SJSA1 (cell line): ENCODE results near the gene MMP7. TPM values are rescaled to one million over a fixed set of nuclear protein-coding genes. Genes with fewer than 3 reads are reported as not detected.
"Not testable (repeated sequence)": the region's sequence is repeated elsewhere in the genome, so short reads cannot be mapped to it uniquely, and the experiment has no call there.

Experiments
- DNase-seq, 2 experiments: peaks; one replicate each; pipeline ENCODE4 v3.0.0-alpha.2; 2015 to 2020; ENCODE audit warnings: low spot score in 2 of 2, low read depth in 1 of 2
- H3K27ac ChIP-seq: fragments of 250-450 bp; sonication (Bioruptor Pico); 2 replicates; pipeline ENCODE4 v1.5.1; 2020; ENCODE audit warnings: mild to moderate bottlenecking, moderate library complexity
- H3K27me3 ChIP-seq: fragments of 250-450 bp; sonication (Bioruptor Pico); replicated peaks from 2 replicates; pipeline ENCODE4 v1.5.1; 2020; ENCODE audit warnings: mild to moderate bottlenecking, moderate library complexity
- H3K36me3 ChIP-seq: fragments of 250-450 bp; sonication (Bioruptor Pico); 2 replicates; pipeline ENCODE4 v1.5.1; 2020; ENCODE audit warnings: mild to moderate bottlenecking
- H3K4me1 ChIP-seq: fragments of 250-450 bp; sonication (Bioruptor Pico); replicated peaks from 2 replicates; pipeline ENCODE4 v1.6.1; 2021; ENCODE audit warnings: mild to moderate bottlenecking
- H3K4me3 ChIP-seq: fragments of 250-450 bp; sonication (Bioruptor Pico); 2 replicates; pipeline ENCODE4 v1.5.1; 2020; ENCODE audit warnings: mild to moderate bottlenecking
- H3K9me3 ChIP-seq: fragments of 250-450 bp; sonication (Bioruptor Pico); replicated peaks from 2 replicates; pipeline ENCODE4 v1.5.1; 2020; ENCODE audit warnings: mild to moderate bottlenecking
- total RNA-seq: library from RNA; depleted of rRNA; stranded (reverse); fragments of >200 nt; shearing (Covaris generic); gene quantifications from 2 replicates; pipeline ENCODE4 v1.2.3, GENCODE V29; 2014

Gene MMP7
- total RNA-seq, 1 experiment from 2014 or later, result 0.34 TPM

DNA sequence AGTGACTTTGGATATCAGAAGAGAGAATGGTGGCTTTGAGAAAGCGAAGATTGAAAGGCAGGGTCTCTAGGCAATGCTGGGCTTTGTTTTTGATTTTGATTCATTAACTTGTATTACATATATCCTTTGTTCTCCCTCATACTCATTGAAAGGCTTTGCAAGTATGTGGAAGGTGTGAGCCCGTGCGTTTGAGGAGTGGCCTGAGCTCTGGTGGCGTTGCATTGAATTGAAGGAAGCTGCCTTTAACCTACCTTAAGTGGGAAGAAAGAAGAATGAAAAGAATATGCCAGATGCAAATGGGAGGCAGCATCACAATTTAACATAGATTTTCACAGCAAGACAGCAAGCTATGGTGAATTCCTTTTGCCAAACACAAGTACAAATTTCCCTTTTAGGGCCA lies 6.7 kb downstream of the MMP7 start:
- Histone ChIP-seq H3K4me3 (no peak overlapping the region), H3K36me3 (no peaks in the 10 kb centered on the region), H3K27ac (no peak overlapping the region), H3K27me3 (no peaks in the 10 kb centered on the region), H3K9me3 (no peaks in the 10 kb centered on the region), H3K4me1 (peaks cover 16% of the 10 kb centered on the region)
- DNase-seq, result no peak

DNA sequence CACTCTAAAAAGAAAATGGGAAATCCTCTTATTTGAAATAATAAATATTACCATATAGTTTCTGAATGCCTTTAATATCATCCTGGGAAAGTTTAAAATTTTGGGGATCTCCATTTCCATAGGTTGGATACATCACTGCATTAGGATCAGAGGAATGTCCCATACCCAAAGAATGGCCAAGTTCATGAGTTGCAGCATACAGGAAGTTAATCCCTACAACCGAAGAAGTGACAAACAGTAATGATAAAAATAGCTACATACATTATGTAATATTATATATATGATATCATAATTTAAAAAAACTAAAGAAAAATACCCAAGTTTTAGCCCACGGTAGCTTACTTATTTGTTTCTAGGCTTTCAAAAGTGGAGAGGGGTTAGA lies 7.4 kb downstream of the MMP7 start:
- DNase-seq, result no peak
- no peak overlapping the region for H3K4me3 ChIP-seq
- no peaks in the 10 kb centered on the region for H3K9me3 ChIP-seq
- H3K4me1 ChIP-seq, result peaks cover 9% of the 10 kb centered on the region
- no peaks in the 10 kb centered on the region for H3K36me3 ChIP-seq
- no peak overlapping the region for H3K27ac ChIP-seq
- no peaks in the 10 kb centered on the region for H3K27me3 ChIP-seq

DNA sequence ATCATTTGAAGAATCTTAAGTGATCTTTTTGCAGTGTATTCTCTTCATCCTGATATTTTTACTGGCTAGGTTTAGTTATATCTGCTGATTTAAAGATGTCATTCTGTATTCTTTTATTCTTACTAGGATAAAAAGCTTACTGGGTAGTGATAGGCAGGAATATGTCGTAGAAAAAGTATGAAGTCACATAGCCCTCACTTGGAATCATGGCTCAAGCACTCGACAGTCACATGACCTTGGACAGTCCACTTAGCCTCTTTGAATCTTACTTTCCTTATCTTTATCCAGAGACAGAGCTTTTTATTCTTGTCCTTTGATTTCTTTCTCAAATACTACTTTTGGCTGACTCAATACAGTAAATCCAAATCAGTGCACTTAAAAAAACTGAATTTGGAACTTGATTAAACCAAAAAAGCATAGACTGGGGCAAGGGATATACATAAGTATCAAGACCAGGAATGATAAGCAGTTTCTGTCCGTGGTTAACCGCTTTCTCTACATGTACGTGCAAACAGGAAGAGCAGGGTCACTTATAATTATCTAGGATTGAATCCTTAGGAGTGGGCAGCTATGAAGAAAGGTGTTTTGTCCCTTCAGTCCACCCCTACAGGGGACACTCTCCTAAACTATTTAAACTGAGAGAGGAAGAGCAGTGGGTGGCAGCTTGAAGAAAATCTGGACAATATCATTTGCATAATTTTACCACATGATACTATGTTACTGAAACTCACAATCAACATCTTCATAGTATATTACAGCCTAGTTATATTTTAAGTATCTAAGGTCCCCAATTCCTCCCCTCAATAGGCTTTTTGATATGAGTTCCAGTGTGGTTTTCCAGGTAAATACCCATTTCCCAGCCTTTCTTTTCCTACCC lies 8.0 kb downstream of the MMP7 start:
- Histone ChIP-seq H3K27ac (no peak overlapping the region), H3K4me1 (peaks cover 2% of the 10 kb centered on the region), H3K36me3 (no peaks in the 10 kb centered on the region), H3K27me3 (no peaks in the 10 kb centered on the region), H3K4me3 (no peak overlapping the region), H3K9me3 (no peaks in the 10 kb centered on the region)
- DNase-seq, result no peak

DNA sequence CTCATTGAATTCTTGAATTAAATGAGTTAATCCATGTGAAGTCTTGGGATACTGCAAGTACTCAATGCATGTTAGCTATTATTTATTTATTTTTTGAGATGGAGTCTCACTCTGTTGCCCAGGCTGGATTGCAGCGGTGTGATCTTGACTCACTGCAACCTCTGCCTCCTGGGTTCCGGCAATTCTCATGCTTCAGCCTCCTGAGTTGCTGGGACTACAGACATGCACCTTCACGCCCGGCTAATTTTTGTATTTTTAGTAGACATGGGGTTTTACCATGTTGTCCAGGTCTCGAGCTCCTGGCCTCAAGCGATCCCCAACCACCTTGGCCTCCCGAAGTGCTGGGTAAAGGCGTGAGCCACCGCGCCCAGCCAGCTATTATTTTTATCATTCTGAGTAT lies 9.4 kb downstream of the MMP7 start:
- Histone ChIP-seq H3K9me3 (no peaks in the 10 kb centered on the region), H3K27me3 (no peaks in the 10 kb centered on the region), H3K4me3 (no peak overlapping the region), H3K27ac (no peak overlapping the region), H3K4me1 (no peaks in the 10 kb centered on the region), H3K36me3 (no peaks in the 10 kb centered on the region)
- DNase-seq, result no peak

GRCh38 chr11:102520514-102520913 lies 10.0 kb downstream of the MMP7 start:
- no peak for DNase-seq
- H3K27ac ChIP-seq, result no peak overlapping the region
- H3K36me3 ChIP-seq, result no peaks in the 10 kb centered on the region
- H3K4me3 ChIP-seq, result no peak overlapping the region
- no peaks in the 10 kb centered on the region for H3K4me1 ChIP-seq
- no peaks in the 10 kb centered on the region for H3K9me3 ChIP-seq
- no peaks in the 10 kb centered on the region for H3K27me3 ChIP-seq

GRCh38 chr11:102518296-102519094 lies 12.1 kb downstream of the MMP7 start:
- Histone ChIP-seq H3K9me3 (no peaks in the 10 kb centered on the region), H3K27ac (no peak overlapping the region), H3K27me3 (no peaks in the 10 kb centered on the region), H3K4me3 (no peak overlapping the region), H3K4me1 (no peaks in the 10 kb centered on the region), H3K36me3 (no peaks in the 10 kb centered on the region)
- no peak for DNase-seq

DNA sequence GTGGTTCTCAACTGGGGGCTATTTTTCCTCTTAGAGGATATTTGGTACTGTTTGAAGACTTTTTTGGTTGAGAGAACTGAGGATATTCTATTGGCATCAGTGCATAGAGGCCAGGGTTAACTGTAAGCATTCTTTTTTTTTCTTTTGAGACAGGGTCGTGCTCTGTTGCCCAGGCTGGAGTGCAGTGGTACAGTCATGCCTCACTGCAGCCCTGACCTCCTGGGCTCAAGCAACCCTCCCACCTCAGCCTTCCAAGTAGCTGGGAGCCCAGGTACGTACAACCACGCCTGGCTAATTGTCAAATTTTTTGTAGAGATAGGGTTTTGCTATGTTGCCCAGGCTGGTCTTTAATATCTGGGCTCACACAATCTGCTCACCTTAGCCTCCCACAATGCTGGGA lies 12.9 kb downstream of the MMP7 start:
- no peak for DNase-seq
- H3K4me1 ChIP-seq, result no peaks in the 10 kb centered on the region
- no peaks in the 10 kb centered on the region for H3K9me3 ChIP-seq
- H3K4me3 ChIP-seq, result no peak overlapping the region
- no peaks in the 10 kb centered on the region for H3K27me3 ChIP-seq
- H3K36me3 ChIP-seq, result no peaks in the 10 kb centered on the region
- no peak overlapping the region for H3K27ac ChIP-seq

GRCh38 chr11:102516179-102516578 lies 14.4 kb downstream of the MMP7 start:
- H3K9me3 ChIP-seq, result no peaks in the 10 kb centered on the region
- H3K36me3 ChIP-seq, result no peaks in the 10 kb centered on the region
- DNase-seq, result no peak
- no peaks in the 10 kb centered on the region for H3K4me1 ChIP-seq
- no peak overlapping the region for H3K27ac ChIP-seq
- H3K27me3 ChIP-seq, result no peaks in the 10 kb centered on the region
- no peak overlapping the region for H3K4me3 ChIP-seq

GRCh38 chr11:102513869-102514268 lies 16.7 kb downstream of the MMP7 start:
- DNase-seq, result no peak
- no peaks in the 10 kb centered on the region for H3K4me1 ChIP-seq
- no peak overlapping the region for H3K4me3 ChIP-seq

GRCh38 chr11:102510439-102511135 lies 20.0 kb downstream of the MMP7 start:
- H3K27me3 ChIP-seq, result no peaks in the 10 kb centered on the region
- H3K36me3 ChIP-seq, result no peaks in the 10 kb centered on the region
- no peaks in the 10 kb centered on the region for H3K4me1 ChIP-seq
- no peak for DNase-seq
- no peak overlapping the region for H3K27ac ChIP-seq
- no peak overlapping the region for H3K4me3 ChIP-seq
- H3K9me3 ChIP-seq, result no peaks in the 10 kb centered on the region

More at GRCh38 chr11:102513869-102514268, 16.7 kb downstream of the MMP7 start:
- Histone ChIP-seq H3K27me3 (no peaks in the 10 kb centered on the region), H3K27ac (no peak overlapping the region), H3K9me3 (no peaks in the 10 kb centered on the region), H3K36me3 (no peaks in the 10 kb centered on the region)

DNA sequence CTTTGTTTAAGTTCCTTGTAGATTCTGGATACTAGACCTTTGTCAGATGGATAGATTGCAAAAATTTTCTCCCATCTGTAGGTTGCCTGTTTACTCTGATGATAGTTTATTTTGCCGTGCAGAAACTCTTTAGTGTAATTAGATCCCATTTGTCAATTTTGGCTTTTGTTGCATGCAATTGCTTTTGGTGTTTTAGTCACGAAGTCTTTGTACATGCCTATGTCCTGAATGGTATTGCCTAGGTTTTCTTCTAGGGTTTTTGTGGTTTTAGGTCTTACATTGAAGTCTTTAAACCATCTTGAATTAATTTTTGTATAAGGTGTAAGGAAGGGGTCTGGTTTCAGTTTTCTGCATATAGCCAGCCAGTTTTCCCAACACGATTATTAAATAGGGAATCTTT lies 27.7 kb downstream of the MMP7 start:
- not testable (repeated sequence) for H3K4me3 ChIP-seq, H3K27ac ChIP-seq, H3K27me3 ChIP-seq, DNase-seq, H3K36me3 ChIP-seq, H3K4me1 ChIP-seq, H3K9me3 ChIP-seq

GRCh38 chr11:102500829-102501228 lies 29.7 kb downstream of the MMP7 start:
- Histone ChIP-seq H3K4me1 (no peaks in the 10 kb centered on the region), H3K9me3 (no peaks in the 10 kb centered on the region), H3K36me3 (no peaks in the 10 kb centered on the region), H3K27me3 (no peaks in the 10 kb centered on the region), H3K27ac (no peak overlapping the region), H3K4me3 (no peak overlapping the region)
- DNase-seq, result no peak

GRCh38 chr11:102499931-102500330 lies 30.6 kb downstream of the MMP7 start:
- H3K9me3 ChIP-seq, result no peaks in the 10 kb centered on the region
- no peak overlapping the region for H3K27ac ChIP-seq
- H3K27me3 ChIP-seq, result no peaks in the 10 kb centered on the region
- no peak for DNase-seq
- peaks cover 4% of the 10 kb centered on the region for H3K4me1 ChIP-seq
- H3K4me3 ChIP-seq, result no peak overlapping the region
- no peaks in the 10 kb centered on the region for H3K36me3 ChIP-seq

DNA sequence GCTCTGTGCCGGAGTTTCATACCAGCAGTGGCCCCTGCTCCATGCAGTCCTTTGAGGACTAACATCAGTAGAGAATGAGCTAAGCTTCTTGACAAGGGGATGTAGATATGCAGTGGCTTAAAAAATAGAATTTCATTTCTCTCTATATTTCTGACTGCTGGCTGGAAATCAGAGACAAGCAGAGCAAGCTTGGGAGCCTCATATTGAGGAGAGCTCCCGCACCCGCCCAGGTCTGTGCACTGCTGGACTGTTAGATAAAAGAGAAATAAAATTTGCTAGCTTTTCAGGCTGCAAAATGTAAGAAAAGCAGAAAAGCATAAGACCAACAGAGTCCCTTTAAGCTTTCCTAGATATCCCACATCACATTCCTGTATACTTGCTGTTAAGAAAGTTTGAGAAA lies 31.4 kb downstream of the MMP7 start:
- no peaks in the 10 kb centered on the region for H3K9me3 ChIP-seq
- H3K4me3 ChIP-seq, result no peak overlapping the region
- peaks cover 10% of the 10 kb centered on the region for H3K4me1 ChIP-seq
- H3K27ac ChIP-seq, result no peak overlapping the region
- no peak for DNase-seq
- H3K27me3 ChIP-seq, result no peaks in the 10 kb centered on the region
- no peaks in the 10 kb centered on the region for H3K36me3 ChIP-seq
